ENCODE measurements around the gene AKAP1.

DNA sequence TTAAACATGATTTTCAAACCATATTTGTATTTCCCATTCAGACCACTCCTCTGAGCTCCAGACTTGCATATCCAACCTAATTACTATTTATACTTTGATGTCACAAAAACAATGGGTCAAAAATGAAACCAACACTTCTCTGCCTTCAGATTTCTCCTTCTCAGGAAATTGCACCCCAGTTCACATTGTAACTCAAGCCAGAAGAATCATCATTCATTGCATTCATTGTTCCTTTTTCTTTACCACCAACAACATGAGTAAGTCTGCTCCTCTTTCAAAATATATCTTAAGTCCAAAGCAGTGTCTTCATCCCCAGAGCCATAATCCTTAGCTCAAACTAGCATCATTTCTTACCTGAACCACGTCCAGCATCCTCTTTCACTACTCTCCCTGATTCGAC, 2.6 kb upstream of the AKAP1 start:
- TF ChIP-seq, protein P1, sequence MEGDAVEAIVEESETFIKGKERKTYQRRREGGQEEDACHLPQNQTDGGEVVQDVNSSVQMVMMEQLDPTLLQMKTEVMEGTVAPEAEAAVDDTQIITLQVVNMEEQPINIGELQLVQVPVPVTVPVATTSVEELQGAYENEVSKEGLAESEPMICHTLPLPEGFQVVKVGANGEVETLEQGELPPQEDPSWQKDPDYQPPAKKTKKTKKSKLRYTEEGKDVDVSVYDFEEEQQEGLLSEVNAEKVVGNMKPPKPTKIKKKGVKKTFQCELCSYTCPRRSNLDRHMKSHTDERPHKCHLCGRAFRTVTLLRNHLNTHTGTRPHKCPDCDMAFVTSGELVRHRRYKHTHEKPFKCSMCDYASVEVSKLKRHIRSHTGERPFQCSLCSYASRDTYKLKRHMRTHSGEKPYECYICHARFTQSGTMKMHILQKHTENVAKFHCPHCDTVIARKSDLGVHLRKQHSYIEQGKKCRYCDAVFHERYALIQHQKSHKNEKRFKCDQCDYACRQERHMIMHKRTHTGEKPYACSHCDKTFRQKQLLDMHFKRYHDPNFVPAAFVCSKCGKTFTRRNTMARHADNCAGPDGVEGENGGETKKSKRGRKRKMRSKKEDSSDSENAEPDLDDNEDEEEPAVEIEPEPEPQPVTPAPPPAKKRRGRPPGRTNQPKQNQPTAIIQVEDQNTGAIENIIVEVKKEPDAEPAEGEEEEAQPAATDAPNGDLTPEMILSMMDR (conservative IDR thresholded peaks at IDR 0.05), result no peak
- no peak for TF ChIP-seq ZFX (IDR thresholded peaks at IDR 0.05)
